NB4 (cell line): ENCODE measurements around the gene SYTL3.

Experiments
- MYC ChIP-seq: IDR thresholded peaks from 2 replicates; pipeline ENCODE4 v1.6.1; 2011; ENCODE audit warnings: low read depth, low read length
- POLR2A ChIP-seq: IDR thresholded peaks from 2 replicates; pipeline ENCODE4 v1.6.1; 2011; ENCODE audit warnings: mild to moderate bottlenecking; ENCODE audit not compliant: insufficient read length; ENCODE audit errors: extremely low read depth
- TF ChIP-seq, protein P1 (sequence below): IDR thresholded peaks from one replicate; pipeline ENCODE4 v1.5.1; 2012; ENCODE audit warnings: low read depth, low read length

GRCh38 chr6:158764926-158765325, 115.1 kb downstream of the SYTL3 start:
- TF ChIP-seq, protein P1, sequence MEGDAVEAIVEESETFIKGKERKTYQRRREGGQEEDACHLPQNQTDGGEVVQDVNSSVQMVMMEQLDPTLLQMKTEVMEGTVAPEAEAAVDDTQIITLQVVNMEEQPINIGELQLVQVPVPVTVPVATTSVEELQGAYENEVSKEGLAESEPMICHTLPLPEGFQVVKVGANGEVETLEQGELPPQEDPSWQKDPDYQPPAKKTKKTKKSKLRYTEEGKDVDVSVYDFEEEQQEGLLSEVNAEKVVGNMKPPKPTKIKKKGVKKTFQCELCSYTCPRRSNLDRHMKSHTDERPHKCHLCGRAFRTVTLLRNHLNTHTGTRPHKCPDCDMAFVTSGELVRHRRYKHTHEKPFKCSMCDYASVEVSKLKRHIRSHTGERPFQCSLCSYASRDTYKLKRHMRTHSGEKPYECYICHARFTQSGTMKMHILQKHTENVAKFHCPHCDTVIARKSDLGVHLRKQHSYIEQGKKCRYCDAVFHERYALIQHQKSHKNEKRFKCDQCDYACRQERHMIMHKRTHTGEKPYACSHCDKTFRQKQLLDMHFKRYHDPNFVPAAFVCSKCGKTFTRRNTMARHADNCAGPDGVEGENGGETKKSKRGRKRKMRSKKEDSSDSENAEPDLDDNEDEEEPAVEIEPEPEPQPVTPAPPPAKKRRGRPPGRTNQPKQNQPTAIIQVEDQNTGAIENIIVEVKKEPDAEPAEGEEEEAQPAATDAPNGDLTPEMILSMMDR: no peak
- TF ChIP-seq POLR2A (no peak), MYC (no peak)
